Small intestine (tissue), 7 donors: ENCODE data around the gene PRKACB. TPM values are rescaled to one million over a fixed set of nuclear protein-coding genes. Genes with fewer than 3 reads are reported as not detected.
"Not testable (repeated sequence)": the region's sequence is repeated elsewhere in the genome, so short reads cannot be mapped to it uniquely, and the experiment has no call there.

Experiments used
- DNase-seq, 2 donors: peaks; one replicate each; pipeline versions ENCODE4 v3.0.0 to v3.0.0-alpha.2; 2013
- FAIRE-seq: peaks from 2 replicates; lab custom pipeline; 2012; peaks lifted over from hg19 to GRCh38; lab: Jason Lieb, UNC
- H3K27ac ChIP-seq, 3 donors: one replicate each; pipeline ENCODE4 v1.5.1; 2013; ENCODE audit warnings: low read length in 2 of 3, mild to moderate bottlenecking in 2 of 3, control low read depth in 1 of 3, inconsistent platforms in 1 of 3, low read depth in 1 of 3, moderate library complexity in 1 of 3
- H3K27me3 ChIP-seq, 3 donors: one replicate each; pipeline ENCODE4 v1.6.1; 2013; ENCODE audit warnings: low read length in 3 of 3, inconsistent platforms in 1 of 3; ENCODE audit not compliant: control insufficient read depth in 3 of 3, insufficient read depth in 3 of 3
- H3K36me3 ChIP-seq, 3 donors: one replicate each; pipeline ENCODE4 v1.6.1; 2013; ENCODE audit warnings: low read length in 3 of 3, inconsistent platforms in 1 of 3, low read depth in 1 of 3, mild to moderate bottlenecking in 1 of 3, moderate library complexity in 1 of 3; ENCODE audit not compliant: control insufficient read depth in 3 of 3, insufficient read depth in 2 of 3
- H3K4me1 ChIP-seq, 3 donors: one replicate each; pipeline ENCODE4 v1.6.1; 2013; ENCODE audit warnings: low read length in 2 of 3, inconsistent platforms in 1 of 3, low read depth in 1 of 3, mild to moderate bottlenecking in 1 of 3, moderate library complexity in 1 of 3; ENCODE audit not compliant: control insufficient read depth in 3 of 3, insufficient read depth in 2 of 3
- H3K4me3 ChIP-seq, 3 donors: one replicate each; pipeline ENCODE4 v1.5.1; 2013; ENCODE audit warnings: low read length in 3 of 3, control low read depth in 1 of 3, inconsistent platforms in 1 of 3, low read depth in 1 of 3, mild to moderate bottlenecking in 1 of 3, moderate library complexity in 1 of 3
- H3K9me3 ChIP-seq, 2 donors: one replicate each; pipeline ENCODE4 v1.6.1; 2013; ENCODE audit warnings: low read depth in 1 of 2, low read length in 1 of 2; ENCODE audit not compliant: control insufficient read depth in 2 of 2, insufficient read depth in 1 of 2
- WGBS, 3 donors: extraction: QIAGEN DNeasy Blood & Tissue Kit; methylation state at CpG; one replicate each; pipeline ENCODE4 v1.1.7; 2013; 5-methylcytosine and 5-hydroxymethylcytosine counted together
- polyA plus RNA-seq, 4 donors: library from polyadenylated mRNA; stranded (reverse) in 3 of 4; unstranded in 1 of 4; fragments of 200-250 nt in 3 of 4; fragments of 120-200 nt in 1 of 4; gene quantifications; one replicate each; pipeline versions ENCODE4 v1.2.1 to v1.2.3, GENCODE V29; 2013
- donor health status: healthy with polysubstance abuse.
- donor health status: control.
- donor health status: control.
- donor health status: Bipolar disorder and iron deficiency.
- donor health status: healthy.

PRKACB gene
- polyA plus RNA-seq, 4 donors, result 1.8 to 29.4 (median 7.3) TPM

GRCh38 chr1:84206375-84206774 is 62.3 kb downstream of the PRKACB start:
- Histone ChIP-seq H3K9me3 (no peaks in the 10 kb centered on the region), H3K27ac (no peak overlapping the region), H3K27me3 (no peaks in the 10 kb centered on the region), H3K4me1 (no peaks in the 10 kb centered on the region), H3K36me3 (no peaks in the 10 kb centered on the region), H3K4me3 (no peak overlapping the region)
- no peak for DNase-seq
- WGBS, 3 donors, result 94 to 100% (median 95%) methylated on average over 1 of the region's 1 CpG
- no peak for FAIRE-seq

GRCh38 chr1:84208935-84209334 is 64.9 kb downstream of the PRKACB start:
- H3K27ac ChIP-seq, result no peak overlapping the region
- no peak overlapping the region for H3K4me3 ChIP-seq
- H3K9me3 ChIP-seq, result no peaks in the 10 kb centered on the region
- no peak for DNase-seq
- no peak for FAIRE-seq
- H3K36me3 ChIP-seq, result no peaks in the 10 kb centered on the region
- no peaks in the 10 kb centered on the region for H3K27me3 ChIP-seq
- no peaks in the 10 kb centered on the region for H3K4me1 ChIP-seq

GRCh38 chr1:84214115-84214956 is 70.3 kb downstream of the PRKACB start:
- FAIRE-seq (no peak), DNase-seq (no peak)
- Histone ChIP-seq H3K4me1 (no peaks in the 10 kb centered on the region), H3K4me3 (no peak overlapping the region), H3K36me3 (peaks cover 0 to 11% (median 1%) of the 10 kb centered on the region in 3 donors), H3K27me3 (no peaks in the 10 kb centered on the region), H3K9me3 (no peaks in the 10 kb centered on the region), H3K27ac (no peak overlapping the region)
- 88 to 90% (median 90%) methylated on average over 8 of the region's 8 CpGs for WGBS, 3 donors

- FAIRE-seq (no peak), DNase-seq (no peak)
- Histone ChIP-seq H3K27me3 (no peaks in the 10 kb centered on the region), H3K4me3 (no peak overlapping the region), H3K27ac (no peak overlapping the region), H3K36me3 (peaks cover 0 to 12% (median 1%) of the 10 kb centered on the region in 3 donors), H3K4me1 (no peaks in the 10 kb centered on the region), H3K9me3 (peaks cover 0 to 2% of the 10 kb centered on the region in 2 donors)
Measured at GRCh38 chr1:84217239-84217638, 73.2 kb downstream of the PRKACB start.

GRCh38 chr1:84223751-84224432 is 79.8 kb downstream of the PRKACB start:
- H3K9me3 ChIP-seq, result peaks cover 0 to 16% of the 10 kb centered on the region in 2 donors
- no peak for FAIRE-seq
- 33 to 66% (median 50%) methylated on average over 3 of the region's 3 CpGs for WGBS, 3 donors

GRCh38 chr1:84224905-84225304 is 80.8 kb downstream of the PRKACB start:
- no peak overlapping the region for H3K27ac ChIP-seq
- H3K4me3 ChIP-seq, result no peak overlapping the region
- H3K4me1 ChIP-seq, result no peaks in the 10 kb centered on the region
- 93 to 100% (median 98%) methylated on average over 1 of the region's 1 CpG for WGBS, 3 donors
- DNase-seq (no peak), FAIRE-seq (no peak)
- H3K27me3 ChIP-seq, result no peaks in the 10 kb centered on the region
- H3K9me3 ChIP-seq, result peaks cover 0 to 14% of the 10 kb centered on the region in 2 donors
- peaks cover 0 to 18% (median 2%) of the 10 kb centered on the region in 3 donors for H3K36me3 ChIP-seq

More at GRCh38 chr1:84223751-84224432, 79.8 kb downstream of the PRKACB start:
- Histone ChIP-seq H3K36me3 (peaks cover 0 to 21% (median 2%) of the 10 kb centered on the region in 3 donors), H3K4me3 (no peak overlapping the region), H3K4me1 (no peaks in the 10 kb centered on the region), H3K27ac (no peak overlapping the region), H3K27me3 (no peaks in the 10 kb centered on the region)
- DNase-seq, result no peak

GRCh38 chr1:84225646-84226045 is 81.6 kb downstream of the PRKACB start:
- DNase-seq (no peak), FAIRE-seq (no peak)
- peaks cover 0 to 14% of the 10 kb centered on the region in 2 donors for H3K9me3 ChIP-seq
- H3K4me3 ChIP-seq, result no peak overlapping the region
- no peaks in the 10 kb centered on the region for H3K4me1 ChIP-seq
- no peak overlapping the region for H3K27ac ChIP-seq
- no peaks in the 10 kb centered on the region for H3K27me3 ChIP-seq
- WGBS, 3 donors, result 78 to 100% (median 91%) methylated on average over 1 of the region's 1 CpG
- peaks cover 0 to 18% (median 2%) of the 10 kb centered on the region in 3 donors for H3K36me3 ChIP-seq

- H3K27ac ChIP-seq, H3K4me1 ChIP-seq, H3K27me3 ChIP-seq, FAIRE-seq, H3K36me3 ChIP-seq, H3K9me3 ChIP-seq, DNase-seq, H3K4me3 ChIP-seq: not testable (repeated sequence)
- 92 to 96% (median 92%) methylated on average over 3 of the region's 3 CpGs for WGBS, 3 donors
Measured at GRCh38 chr1:84232676-84233075, 88.6 kb downstream of the PRKACB start.
